Measurements from ENCODE around the gene ROCK2.

The ROCK2 gene

GRCh38 chr2:11154016-11154922 is 190.2 kb downstream of the ROCK2 start:
- DNase-seq (ENCODE audit: low read depth in 2 of 2) = peak in 1 of 2 donors; percentile 9

- DNase-seq (ENCODE audit: low read depth in 2 of 2) = no peak
These were observed 191.8 kb downstream of the ROCK2 start for GRCh38 chr2:11152591-11152990.

- DNase-seq (ENCODE audit: low read depth in 2 of 2) = no peak
These were observed 197.2 kb downstream of the ROCK2 start for GRCh38 chr2:11147263-11147662.

GRCh38 chr2:11146076-11146475 is 198.4 kb downstream of the ROCK2 start:
- no peak for DNase-seq (ENCODE audit: low read depth in 2 of 2)

- DNase-seq (ENCODE audit: low read depth in 2 of 2) = no peak
These were observed 199.1 kb downstream of the ROCK2 start for GRCh38 chr2:11145350-11145749.

GRCh38 chr2:11144738-11145079 is 199.7 kb downstream of the ROCK2 start:
- no peak for DNase-seq (ENCODE audit: low read depth in 2 of 2)

GRCh38 chr2:11144077-11144737 is 200.2 kb downstream of the ROCK2 start:
- no peak for DNase-seq (ENCODE audit: low read depth in 2 of 2)

GRCh38 chr2:11142987-11143386 is 201.4 kb downstream of the ROCK2 start:
- no peak for DNase-seq (ENCODE audit: low read depth in 2 of 2)

GRCh38 chr2:11142330-11142729 is 202.1 kb downstream of the ROCK2 start:
- DNase-seq (ENCODE audit: low read depth in 2 of 2) = no peak

GRCh38 chr2:11141319-11141718 is 203.1 kb downstream of the ROCK2 start:
- no peak for DNase-seq (ENCODE audit: low read depth in 2 of 2)

GRCh38 chr2:11140492-11140891 is 203.9 kb downstream of the ROCK2 start:
- DNase-seq (ENCODE audit: low read depth in 2 of 2) = no peak

- DNase-seq (ENCODE audit: low read depth in 2 of 2) = no peak
These were observed 210.1 kb downstream of the ROCK2 start for GRCh38 chr2:11134349-11134748.

- DNase-seq (ENCODE audit: low read depth in 2 of 2) = no peak
These were observed 210.5 kb downstream of the ROCK2 start for GRCh38 chr2:11133936-11134320.

GRCh38 chr2:11133238-11133935 is 211.0 kb downstream of the ROCK2 start:
- DNase-seq (ENCODE audit: low read depth in 2 of 2) = no peak

GRCh38 chr2:11132036-11132671 is 212.3 kb downstream of the ROCK2 start:
- no peak for DNase-seq (ENCODE audit: low read depth in 2 of 2)

GRCh38 chr2:11131166-11131920 is 213.1 kb downstream of the ROCK2 start:
- no peak for DNase-seq (ENCODE audit: low read depth in 2 of 2)
